HG03060 (cell line): ENCODE measurements around the gene BPTF.
"Not testable (repeated sequence)": the region's sequence is repeated elsewhere in the genome, so short reads cannot be mapped to it uniquely, and the experiment has no call there.

Source experiments
- ATAC-seq: cut with Tn5 transposase; IDR thresholded peaks from one replicate; pipeline ENCODE4 v1.9.1; 2021; ENCODE audit warnings: low read depth, moderate number of reproducible peaks; ENCODE audit not compliant: unreplicated experiment

Gene BPTF

GRCh38 chr17:67824735-67825626, at the start of gene BPTF:
Gene BPTF (plus strand): TSS chr17:67825503. CDS start chr17:67825725, 222 bp downstream.
- ATAC-seq, result peak; percentile 71

GRCh38 chr17:67779098-67779672, 46.1 kb upstream of the BPTF start:
- ATAC-seq, result no peak

- ATAC-seq, result no peak
Measured at GRCh38 chr17:67784364-67785121, 40.8 kb upstream of the BPTF start.

- ATAC-seq, result no peak
Measured at GRCh38 chr17:67785122-67785477, 40.2 kb upstream of the BPTF start.

GRCh38 chr17:67785504-67785903, 39.8 kb upstream of the BPTF start:
- no peak for ATAC-seq

- peak; percentile 83 for ATAC-seq
Measured at GRCh38 chr17:67800495-67800928, 24.8 kb upstream of the BPTF start.

GRCh38 chr17:67801626-67802175, 23.6 kb upstream of the BPTF start:
- no peak for ATAC-seq

- no peak for ATAC-seq
Measured at GRCh38 chr17:67810464-67810863, 14.8 kb upstream of the BPTF start.

GRCh38 chr17:67812380-67812779, 12.9 kb upstream of the BPTF start:
- ATAC-seq, result not testable (repeated sequence)

GRCh38 chr17:67813803-67814180, 11.5 kb upstream of the BPTF start:
- no peak for ATAC-seq

GRCh38 chr17:67818110-67819002, 6.9 kb upstream of the BPTF start:
- peak; percentile 65 for ATAC-seq

- ATAC-seq, result no peak
Measured at GRCh38 chr17:67819722-67820121, 5.6 kb upstream of the BPTF start.

GRCh38 chr17:67821871-67822367, 3.4 kb upstream of the BPTF start:
- no peak for ATAC-seq

- ATAC-seq, result not testable (repeated sequence)
Measured at GRCh38 chr17:67825627-67826601, 611 bp downstream of the BPTF start.

GRCh38 chr17:67829331-67829730, 4.0 kb downstream of the BPTF start:
- no peak for ATAC-seq

GRCh38 chr17:67830440-67830839, 5.1 kb downstream of the BPTF start:
- ATAC-seq, result no peak

- ATAC-seq, result no peak
Measured at GRCh38 chr17:67831268-67831667, 6.0 kb downstream of the BPTF start.

GRCh38 chr17:67833134-67833533, 7.8 kb downstream of the BPTF start:
- no peak for ATAC-seq
